Pancreas (tissue), 10 donors: Measurements from ENCODE around the gene PTPRG. TPM values are rescaled to one million over a fixed set of nuclear protein-coding genes. Genes with fewer than 3 reads are reported as not detected.

Experiments used
- ATAC-seq, 4 donors: fragments of 200-7000 bp; cut with Tn5 transposase; one replicate each; pipeline versions ENCODE4 v1.8.0 to v1.9.1; 2020; ENCODE audit warnings: mild to moderate bottlenecking in 4 of 4, moderate library complexity in 4 of 4
- DNase-seq, 6 donors: peaks; one replicate each; pipeline ENCODE4 v3.0.0-alpha.2; 2020
- FAIRE-seq: peaks from 2 replicates; lab custom pipeline; 2012; peaks lifted over from hg19 to GRCh38; lab: Jason Lieb, UNC
- H3K27ac ChIP-seq, 4 donors: fragments of 200-600 bp; sonication (generic); 1 replicate in 3 of 4; 2 replicates in 1 of 4; pipeline versions ENCODE4 v1.5.0 to v1.8.0; 2020
- H3K27me3 ChIP-seq, 4 donors: fragments of 200-600 bp; one replicate each; pipeline ENCODE4 v1.8.0; 2021
- H3K36me3 ChIP-seq, 3 donors: fragments of 200-600 bp; sonication (generic) in 1 of 3; one replicate each; pipeline versions ENCODE4 v1.5.0 to v1.8.0; 2020 to 2021
- H3K4me1 ChIP-seq, 3 donors: fragments of 200-600 bp; one replicate each; pipeline ENCODE4 v1.8.0; 2021
- H3K4me3 ChIP-seq, 4 donors: fragments of 200-600 bp; sonication (generic) in 2 of 4; one replicate each; pipeline versions ENCODE4 v1.5.0 to v1.8.0; 2020 to 2021
- H3K9me3 ChIP-seq, 4 donors: fragments of 200-600 bp; one replicate each; pipeline ENCODE4 v1.8.0; 2021
- WGBS, 2 donors: extraction: QIAGEN DNeasy Blood & Tissue Kit; methylation state at CpG; one replicate each; pipeline ENCODE4 v1.1.7; 2013; 5-methylcytosine and 5-hydroxymethylcytosine counted together
- intact Hi-C, 3 donors: fragments of 100-400 bp; cut with DNase I; formaldehyde crosslinking; loops; one replicate each; pipeline versions ENCODE4 v1.11.1 to v1.14.2; 2022
- polyA plus RNA-seq, 2 donors: library from polyadenylated mRNA; stranded (reverse); fragments of 200-250 nt; gene quantifications; one replicate each; pipeline ENCODE4 v1.2.3, GENCODE V29; 2013
- total RNA-seq, 6 donors: library from RNA; stranded (reverse); fragmentation: NEBNext Ultra II Directional in 4 of 6; extraction: Animal tissue kit (Norgen Biotek cat#: 25700) in 4 of 6; gene quantifications; one replicate each; pipeline versions ENCODE4 v1.2.1 to v1.2.4, GENCODE V29; 2021 to 2023
- TF ChIP-seq, protein P1 (sequence below), 4 donors: fragments of 200-600 bp; sonication (generic) in 3 of 4; IDR thresholded peaks; one replicate each; pipeline versions ENCODE4 v1.5.0 to v1.8.0; 2021; ENCODE audit warnings: antibody characterized with exemption in 4 of 4
- donor health status: healthy with polysubstance abuse.
- donor health status: DM: no; HTN: no; CAD: no; lungs with moderate emphysema.
- donor health status: DM: no; HTN: no; CAD: no.
- donor health status: control.
- donor health status: control.
- donor health status: Bipolar disorder and iron deficiency.
- donor health status: DM: yes; HTN: yes; CAD: no.
- donor health status: DM: no; HTN: no; CAD: no.
- donor health status: DM: no; HTN: no; CAD: no.
- donor health status: DM: yes; HTN: yes; CAD: no.

PTPRG gene
- total and polyA plus RNA-seq, 8 donors: 2.8 to 20.5 (median 9.5) TPM

DNA sequence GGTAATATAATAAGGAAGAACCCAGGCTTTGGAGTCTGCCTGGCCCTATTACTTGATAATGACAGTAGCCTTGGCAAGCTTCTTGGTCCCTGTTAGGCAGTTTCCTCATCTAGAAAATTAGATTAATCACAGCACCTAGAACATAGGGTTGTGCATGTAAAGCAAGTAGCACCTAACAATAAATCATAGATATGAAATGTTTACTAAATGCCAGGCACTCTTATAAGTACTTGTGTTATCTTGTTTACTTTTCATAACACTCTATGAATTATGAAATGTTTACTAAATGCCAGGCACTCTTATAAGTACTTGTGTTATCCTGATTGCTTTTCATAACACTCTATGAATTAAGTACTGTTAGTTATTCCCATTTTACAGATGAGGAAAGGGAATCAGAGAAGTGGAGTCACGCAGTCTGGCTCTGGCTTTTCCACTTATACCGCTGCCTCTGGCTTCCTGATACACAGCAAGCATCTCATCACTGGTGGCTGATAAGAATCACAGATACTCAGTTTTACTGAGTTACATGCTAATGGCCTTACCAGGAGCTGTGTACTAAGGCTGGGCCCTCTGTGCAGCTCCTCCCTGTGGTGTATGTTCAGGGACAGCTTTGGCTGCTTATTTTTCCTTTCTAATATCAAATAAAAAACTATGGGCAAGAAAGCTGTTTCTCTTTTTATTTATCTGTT lies 688.6 kb downstream of the PTPRG start:
- Histone ChIP-seq H3K4me3 (no peak overlapping the region), H3K4me1 (no peaks in the 10 kb centered on the region), H3K27me3 (no peaks in the 10 kb centered on the region), H3K27ac (no peak overlapping the region), H3K9me3 (no peaks in the 10 kb centered on the region), H3K36me3 (no peaks in the 10 kb centered on the region)
- TF ChIP-seq, protein P1, sequence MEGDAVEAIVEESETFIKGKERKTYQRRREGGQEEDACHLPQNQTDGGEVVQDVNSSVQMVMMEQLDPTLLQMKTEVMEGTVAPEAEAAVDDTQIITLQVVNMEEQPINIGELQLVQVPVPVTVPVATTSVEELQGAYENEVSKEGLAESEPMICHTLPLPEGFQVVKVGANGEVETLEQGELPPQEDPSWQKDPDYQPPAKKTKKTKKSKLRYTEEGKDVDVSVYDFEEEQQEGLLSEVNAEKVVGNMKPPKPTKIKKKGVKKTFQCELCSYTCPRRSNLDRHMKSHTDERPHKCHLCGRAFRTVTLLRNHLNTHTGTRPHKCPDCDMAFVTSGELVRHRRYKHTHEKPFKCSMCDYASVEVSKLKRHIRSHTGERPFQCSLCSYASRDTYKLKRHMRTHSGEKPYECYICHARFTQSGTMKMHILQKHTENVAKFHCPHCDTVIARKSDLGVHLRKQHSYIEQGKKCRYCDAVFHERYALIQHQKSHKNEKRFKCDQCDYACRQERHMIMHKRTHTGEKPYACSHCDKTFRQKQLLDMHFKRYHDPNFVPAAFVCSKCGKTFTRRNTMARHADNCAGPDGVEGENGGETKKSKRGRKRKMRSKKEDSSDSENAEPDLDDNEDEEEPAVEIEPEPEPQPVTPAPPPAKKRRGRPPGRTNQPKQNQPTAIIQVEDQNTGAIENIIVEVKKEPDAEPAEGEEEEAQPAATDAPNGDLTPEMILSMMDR (IDR thresholded peaks at IDR 0.05): no peak
- 95 to 99% methylated on average over 2 of the region's 2 CpGs for WGBS, 2 donors
- no peak for DNase-seq
- intact Hi-C loops: no loop called here
- ATAC-seq: no peak
- no peak for FAIRE-seq

DNA sequence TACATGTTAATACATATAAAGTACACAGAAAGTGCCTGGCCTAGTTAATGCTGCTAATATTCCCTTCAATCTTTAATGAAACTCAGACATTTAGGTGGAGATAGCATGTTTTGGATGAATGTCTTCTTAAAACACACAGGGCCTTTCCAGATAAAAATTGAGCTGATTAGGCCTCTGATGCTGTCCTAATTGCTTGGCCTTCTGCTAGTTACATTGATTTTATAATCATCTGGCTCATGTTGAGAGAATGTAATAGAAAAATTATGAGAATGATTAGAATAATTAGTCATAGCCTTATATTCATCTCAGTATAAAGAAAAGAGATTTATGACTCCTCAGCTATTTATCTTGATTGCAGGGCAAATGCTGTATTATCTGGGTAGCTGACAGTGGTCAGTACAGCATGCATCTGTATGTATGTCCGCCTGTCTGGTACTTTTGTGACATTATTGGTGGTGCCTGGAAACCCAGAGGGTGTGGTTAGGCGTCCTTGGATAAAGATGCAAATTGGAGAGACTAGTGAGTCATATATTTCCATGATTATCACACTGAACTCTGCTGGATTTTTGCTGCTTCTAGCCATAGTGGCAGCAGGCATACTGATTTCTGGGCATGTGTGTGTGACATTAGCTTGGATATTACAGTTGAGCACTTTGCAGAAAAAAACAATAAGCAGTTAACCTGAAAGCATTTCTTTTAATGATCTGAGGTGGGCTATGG lies 691.2 kb downstream of the PTPRG start:
- no peak for FAIRE-seq
- intact Hi-C loops: no loop called here
- TF ChIP-seq, protein P1 (IDR thresholded peaks at IDR 0.05): no peak
- no peaks in the 10 kb centered on the region for H3K4me1 ChIP-seq
- no peaks in the 10 kb centered on the region for H3K36me3 ChIP-seq
- no peak for ATAC-seq
- no peaks in the 10 kb centered on the region for H3K9me3 ChIP-seq
- 71 to 87% methylated on average over 2 of the region's 2 CpGs for WGBS, 2 donors
- no peaks in the 10 kb centered on the region for H3K27me3 ChIP-seq
- no peak overlapping the region for H3K4me3 ChIP-seq
- no peak for DNase-seq
- no peak overlapping the region for H3K27ac ChIP-seq

GRCh38 chr3:62253971-62254370 lies 692.6 kb downstream of the PTPRG start:
- intact Hi-C loops: no loop called here
- TF ChIP-seq, protein P1 (IDR thresholded peaks at IDR 0.05): no peak
- Histone ChIP-seq H3K9me3 (no peaks in the 10 kb centered on the region), H3K4me1 (no peaks in the 10 kb centered on the region), H3K27me3 (no peaks in the 10 kb centered on the region), H3K36me3 (no peaks in the 10 kb centered on the region), H3K27ac (no peak overlapping the region), H3K4me3 (no peak overlapping the region)
- ATAC-seq: no peak
- FAIRE-seq: no peak
- no peak for DNase-seq
- WGBS, 2 donors: 71 to 81% methylated on average over 3 of the region's 3 CpGs

- Histone ChIP-seq H3K27me3 (no peaks in the 10 kb centered on the region), H3K4me3 (no peak overlapping the region), H3K36me3 (no peaks in the 10 kb centered on the region), H3K27ac (no peak overlapping the region), H3K9me3 (no peaks in the 10 kb centered on the region), H3K4me1 (no peaks in the 10 kb centered on the region)
- FAIRE-seq (no peak), ATAC-seq (no peak), DNase-seq (no peak)
- TF ChIP-seq, protein P1 (IDR thresholded peaks at IDR 0.05): no peak
- WGBS, 2 donors: 90 to 93% methylated on average over 2 of the region's 2 CpGs
- intact Hi-C loops: no loop called here
These were observed 694.4 kb downstream of the PTPRG start for GRCh38 chr3:62255758-62256157.

DNA sequence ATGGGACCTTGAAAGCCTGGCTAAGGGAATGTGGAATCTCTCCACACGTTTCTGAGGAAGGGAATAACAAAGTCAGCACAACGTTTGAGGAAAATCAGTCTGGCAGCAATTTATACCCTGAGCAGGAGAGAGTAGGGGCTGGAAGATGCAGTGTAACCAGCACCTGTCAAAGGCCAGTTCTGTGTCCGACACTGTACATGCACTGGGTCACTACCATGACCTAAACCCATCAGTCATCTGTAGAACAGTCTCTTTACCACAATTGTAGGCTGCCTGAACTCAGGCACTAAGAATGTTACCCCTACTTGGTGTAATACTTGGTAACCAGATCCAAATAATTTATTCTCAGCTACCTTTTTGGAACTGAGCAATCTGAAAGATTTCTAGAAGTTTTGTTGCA lies 698.6 kb downstream of the PTPRG start:
- FAIRE-seq: no peak
- no peaks in the 10 kb centered on the region for H3K27me3 ChIP-seq
- intact Hi-C loops: no loop called here

More for the DNA sequence above, 698.6 kb downstream of the PTPRG start:
- Histone ChIP-seq H3K27ac (no peak overlapping the region), H3K4me1 (no peaks in the 10 kb centered on the region), H3K4me3 (no peak overlapping the region), H3K36me3 (no peaks in the 10 kb centered on the region), H3K9me3 (no peaks in the 10 kb centered on the region)
- no peak for ATAC-seq
- no peak for DNase-seq
- TF ChIP-seq, protein P1 (IDR thresholded peaks at IDR 0.05): no peak
- 60 to 64% methylated on average over 3 of the region's 3 CpGs for WGBS, 2 donors
